A549 (cell line): ENCODE data around the gene MND1. TPM values are rescaled to one million over a fixed set of nuclear protein-coding genes. Genes with fewer than 3 reads are reported as not detected.

Experiments used
- ATAC-seq, 2 experiments: fragments of 200-7000 bp in 1 of 2; fragments of >200 bp in 1 of 2; cut with Nextera tagmentation in 1 of 2; cut with Tn5 transposase in 1 of 2; 3 replicates each; pipeline versions ENCODE4 v1.8.0 to v1.9.1; 2018 to 2020; ENCODE audit warnings: mild to moderate bottlenecking in 1 of 2, moderate library complexity in 1 of 2
- CTCF ChIA-PET: fragments of 300-600 bp; sonication (Branson Sonifier 250); formaldehyde crosslinking; extraction: SDS; loops from one replicate; lab custom pipeline; 2021; ENCODE audit warnings: antibody characterized with exemption, inconsistent platforms; lab: Yijun Ruan, JAX
- POLR2A ChIA-PET: fragments of 350-600 bp; formaldehyde crosslinking; extraction: SDS; loops from one replicate; lab custom pipeline; 2021; ENCODE audit warnings: antibody characterized with exemption, inconsistent platforms; lab: Yijun Ruan, JAX
- DNase-seq, 2 experiments: peaks; one replicate each; pipeline versions ENCODE4 v3.0.0 to v3.0.0-alpha.2; 2011 to 2016; ENCODE audit warnings: low read depth in 1 of 2, low spot score in 1 of 2
- FAIRE-seq: peaks from 2 replicates; lab custom pipeline; 2011; peaks lifted over from hg19 to GRCh38; lab: Jason Lieb, UNC
- H3K27ac ChIP-seq, 2 experiments: fragments of >200 bp; sonication (Bioruptor Twin); formaldehyde crosslinking; 3 replicates each; pipeline ENCODE4 v1.5.1; 2016 to 2017
- H3K4me1 ChIP-seq: fragments of >200 bp; sonication (Bioruptor Twin); formaldehyde crosslinking; 3 replicates; pipeline ENCODE4 v1.6.1; 2016
- H3K4me2 ChIP-seq: fragments of >200 bp; sonication (Bioruptor Twin); formaldehyde crosslinking; 3 replicates; pipeline ENCODE4 v1.6.1; 2016
- H3K4me3 ChIP-seq: fragments of >200 bp; sonication (Bioruptor Twin); formaldehyde crosslinking; 3 replicates; pipeline ENCODE4 v1.5.1; 2016
- H3K9me3 ChIP-seq: fragments of >200 bp; sonication (Bioruptor Twin); formaldehyde crosslinking; 3 replicates; pipeline ENCODE4 v1.6.1; 2016
- CBX2 ChIP-seq: fragments of 200-600 bp; sonication (generic); IDR thresholded peaks from 2 replicates; pipeline ENCODE4 v1.6.1; 2016; ENCODE audit warnings: low read depth, mild to moderate bottlenecking, borderline replicate concordance
- CBX8 ChIP-seq: fragments of 200-600 bp; sonication (generic); IDR thresholded peaks from 2 replicates; pipeline ENCODE4 v1.6.1; 2016
- CEBPB ChIP-seq, 2 experiments: fragments of >200 bp in 1 of 2; sonication (Bioruptor Twin) in 1 of 2; formaldehyde crosslinking in 1 of 2; IDR thresholded peaks; 2 replicates each; pipeline ENCODE4 v1.6.1; 2012 to 2016
- CHD2 ChIP-seq: fragments of 150-350 bp; IDR thresholded peaks from 2 replicates; pipeline ENCODE4 v1.6.1; 2014; ENCODE audit warnings: low read length; ENCODE audit not compliant: partially characterized antibody
- CHD4 ChIP-seq: fragments of 200-600 bp; sonication (generic); IDR thresholded peaks from 2 replicates; pipeline ENCODE4 v1.6.1; 2016; ENCODE audit warnings: antibody characterized with exemption, mild to moderate bottlenecking, borderline replicate concordance
- EP300 ChIP-seq, 2 experiments: fragments of >200 bp; sonication (Bioruptor Twin); formaldehyde crosslinking; IDR thresholded peaks; 2 replicates in 1 of 2; 3 replicates in 1 of 2; pipeline ENCODE4 v1.6.1; 2016 to 2017
- ESRRA ChIP-seq: fragments of 150-350 bp; IDR thresholded peaks from 2 replicates; pipeline ENCODE4 v1.6.1; 2014; ENCODE audit warnings: mild to moderate bottlenecking, low read length, borderline replicate concordance
- FOSL2 ChIP-seq, 2 experiments: fragments of 450-650 bp in 1 of 2; fragments of >200 bp in 1 of 2; sonication (Bioruptor Twin) in 1 of 2; formaldehyde crosslinking; IDR thresholded peaks; 2 replicates each; pipeline versions ENCODE4 v1.5.0 to v1.6.1; 2016 to 2020; ENCODE audit warnings: mild to moderate bottlenecking in 1 of 2, moderate library complexity in 1 of 2
- FOXS1 ChIP-seq: fragments of 250-450 bp; sonication (Bioruptor Pico); IDR thresholded peaks from 2 replicates; pipeline ENCODE4 v1.5.0; 2020; ENCODE audit warnings: mild to moderate bottlenecking, moderate library complexity
- HOXA7 ChIP-seq: fragments of 250-450 bp; sonication (Bioruptor Pico); IDR thresholded peaks from 2 replicates; pipeline ENCODE4 v1.5.0; 2020; ENCODE audit warnings: mild to moderate bottlenecking, moderate library complexity
- JUN ChIP-seq, 2 experiments: fragments of >200 bp; sonication (Bioruptor Twin); formaldehyde crosslinking; IDR thresholded peaks; 2 replicates in 1 of 2; 3 replicates in 1 of 2; pipeline ENCODE4 v1.6.1; 2016 to 2017
- JUNB ChIP-seq: fragments of >200 bp; sonication (Bioruptor Twin); formaldehyde crosslinking; IDR thresholded peaks from 2 replicates; pipeline ENCODE4 v1.6.1; 2016
- MAZ ChIP-seq: fragments of 150-350 bp; IDR thresholded peaks from 2 replicates; pipeline ENCODE4 v1.6.1; 2014; ENCODE audit warnings: antibody characterized with exemption, low read depth, low read length, borderline replicate concordance
- NPAS2 ChIP-seq: fragments of 250-450 bp; sonication (Bioruptor Pico); IDR thresholded peaks from 2 replicates; pipeline ENCODE4 v1.8.0; 2022; ENCODE audit warnings: mild to moderate bottlenecking, moderate library complexity, borderline replicate concordance
- NR3C1 ChIP-seq: fragments of >200 bp; sonication (Bioruptor Twin); formaldehyde crosslinking; IDR thresholded peaks from 3 replicates; pipeline ENCODE4 v1.6.1; 2017
- POLR2AphosphoS2 ChIP-seq: conservative IDR thresholded peaks from 2 replicates; pipeline ENCODE4 v1.6.1; 2012; ENCODE audit warnings: low read length, improper control_type of control experiment, inconsistent platforms
- RARB ChIP-seq: fragments of 250-450 bp; sonication (Bioruptor Pico); IDR thresholded peaks from 2 replicates; pipeline ENCODE4 v1.8.0; 2021; ENCODE audit warnings: mild to moderate bottlenecking, moderate library complexity
- RNF2 ChIP-seq: fragments of 200-600 bp; sonication (generic); IDR thresholded peaks from 2 replicates; pipeline ENCODE4 v1.6.1; 2016; ENCODE audit warnings: low read depth, mild to moderate bottlenecking, antibody characterized with exemption, moderate library complexity, borderline replicate concordance
- SMC3 ChIP-seq: fragments of >200 bp; sonication (Bioruptor Twin); formaldehyde crosslinking; IDR thresholded peaks from 3 replicates; pipeline ENCODE4 v1.6.1; 2018; ENCODE audit warnings: inconsistent platforms
- SREBF2 ChIP-seq: fragments of 450-650 bp; IDR thresholded peaks from 2 replicates; pipeline ENCODE4 v1.6.1; 2014; ENCODE audit warnings: mild to moderate bottlenecking, moderate library complexity
- TFCP2L1 ChIP-seq: fragments of 250-450 bp; sonication (Bioruptor Pico); IDR thresholded peaks from 2 replicates; pipeline ENCODE4 v1.5.0; 2021; ENCODE audit warnings: mild to moderate bottlenecking
- ZFP36 ChIP-seq: fragments of 450-650 bp; IDR thresholded peaks from 2 replicates; pipeline ENCODE4 v1.6.1; 2014; ENCODE audit warnings: borderline replicate concordance; ENCODE audit not compliant: partially characterized antibody
- ZSCAN20 ChIP-seq: fragments of 250-450 bp; sonication (Bioruptor Pico); IDR thresholded peaks from 2 replicates; pipeline ENCODE4 v1.8.0; 2022; ENCODE audit warnings: mild to moderate bottlenecking, moderate library complexity
- WGBS: methylation state at CpG from one replicate; pipeline ENCODE4 v1.1.6; 2017; ENCODE audit errors: missing lambda C conversion rate; 5-methylcytosine and 5-hydroxymethylcytosine counted together
- polyA plus RNA-seq, 4 experiments: library from polyadenylated mRNA; depleted of rRNA in 3 of 4; stranded (reverse); fragments of >200 nt; fragmentation: RNase III in 1 of 4; extraction: RNeasy Plus Mini Kit Qiagen cat#74134 plus additional on column Dnase treatment in 1 of 4; gene quantifications; 2 replicates in 3 of 4; 3 replicates in 1 of 4; pipeline ENCODE4 v1.2.3, GENCODE V29; 2011 to 2017
- TF ChIP-seq, protein P1 (sequence below): fragments of 200-600 bp; sonication (generic); IDR thresholded peaks from 2 replicates; pipeline ENCODE4 v1.6.1; 2016; ENCODE audit warnings: antibody characterized with exemption, mild to moderate bottlenecking, moderate library complexity
- TF ChIP-seq, protein P2 (sequence below): fragments of 150-350 bp; IDR thresholded peaks from 2 replicates; pipeline ENCODE4 v1.6.1; 2014; ENCODE audit warnings: low read depth, mild to moderate bottlenecking, low read length
- TF ChIP-seq, protein P3 (sequence below): fragments of >200 bp; sonication (Bioruptor Twin); formaldehyde crosslinking; IDR thresholded peaks from 3 replicates; pipeline ENCODE4 v1.6.1; 2016
- TF ChIP-seq, protein P4 (sequence below): fragments of 250-450 bp; sonication (Bioruptor Pico); IDR thresholded peaks from 2 replicates; pipeline ENCODE4 v1.5.0; 2020; ENCODE audit warnings: low read depth, mild to moderate bottlenecking, moderate library complexity

MND1 gene
- polyA plus RNA-seq, 2 of the 4 experiments (the other 2 are of a cell fraction), result 16.3 to 16.6 TPM

DNA sequence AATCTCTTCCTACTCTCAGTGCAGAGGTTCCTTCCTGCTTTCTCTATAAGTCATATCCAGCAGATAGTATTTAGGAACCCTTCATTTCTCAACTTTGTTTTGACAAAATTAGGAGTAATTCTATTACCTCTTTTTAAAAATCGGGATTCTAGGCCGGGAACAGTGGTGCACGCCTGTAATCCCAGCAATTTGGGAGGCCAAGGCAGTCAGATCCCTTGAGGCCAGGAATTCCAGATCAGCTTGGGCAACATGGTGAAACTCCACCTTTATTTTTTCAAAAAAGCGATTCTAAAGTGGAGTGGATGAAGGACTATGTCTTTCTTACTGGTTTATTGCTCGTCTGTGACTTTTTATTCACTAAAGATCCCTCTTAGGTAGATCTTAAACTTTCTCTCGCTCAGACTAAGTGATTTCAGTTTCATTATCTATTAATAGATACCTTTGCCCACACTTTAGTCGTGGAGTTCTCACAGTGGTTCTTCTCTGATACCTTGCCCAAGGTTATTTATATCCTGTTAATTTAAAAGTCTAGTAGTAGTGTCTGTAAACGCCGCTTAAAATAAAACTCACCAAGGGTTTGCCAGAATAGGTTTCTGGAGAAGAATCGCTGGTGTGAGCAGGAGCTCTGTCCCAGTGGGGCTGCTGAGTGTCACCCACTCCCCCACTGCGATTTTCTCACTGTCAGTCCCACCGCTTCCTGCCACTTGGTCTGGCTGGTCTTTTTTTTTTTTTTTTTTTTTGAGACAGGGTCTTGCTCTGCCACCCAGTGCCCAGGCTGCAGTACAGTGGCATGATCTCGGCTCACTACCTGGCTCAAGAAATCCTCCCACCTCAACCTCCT lies 94.6 kb downstream of the MND1 start:
- POLR2A ChIA-PET, result no interaction called here
- DNase-seq, result no peak
- CTCF ChIA-PET, result interaction anchor here (0.6 kb wide), 1 partner anchor 162 kb away, joined by 3 read pairs; no protein-coding TSS in a partner anchor
- Histone ChIP-seq H3K9me3 (no peaks in the 10 kb centered on the region), H3K4me1 (no peaks in the 10 kb centered on the region), H3K4me2 (no peak overlapping the region), H3K4me3 (no peak overlapping the region), H3K27ac (no peak overlapping the region)
- no peak for ATAC-seq
- no peak for TF ChIP-seq CBX2
- TF ChIP-seq, protein P1, sequence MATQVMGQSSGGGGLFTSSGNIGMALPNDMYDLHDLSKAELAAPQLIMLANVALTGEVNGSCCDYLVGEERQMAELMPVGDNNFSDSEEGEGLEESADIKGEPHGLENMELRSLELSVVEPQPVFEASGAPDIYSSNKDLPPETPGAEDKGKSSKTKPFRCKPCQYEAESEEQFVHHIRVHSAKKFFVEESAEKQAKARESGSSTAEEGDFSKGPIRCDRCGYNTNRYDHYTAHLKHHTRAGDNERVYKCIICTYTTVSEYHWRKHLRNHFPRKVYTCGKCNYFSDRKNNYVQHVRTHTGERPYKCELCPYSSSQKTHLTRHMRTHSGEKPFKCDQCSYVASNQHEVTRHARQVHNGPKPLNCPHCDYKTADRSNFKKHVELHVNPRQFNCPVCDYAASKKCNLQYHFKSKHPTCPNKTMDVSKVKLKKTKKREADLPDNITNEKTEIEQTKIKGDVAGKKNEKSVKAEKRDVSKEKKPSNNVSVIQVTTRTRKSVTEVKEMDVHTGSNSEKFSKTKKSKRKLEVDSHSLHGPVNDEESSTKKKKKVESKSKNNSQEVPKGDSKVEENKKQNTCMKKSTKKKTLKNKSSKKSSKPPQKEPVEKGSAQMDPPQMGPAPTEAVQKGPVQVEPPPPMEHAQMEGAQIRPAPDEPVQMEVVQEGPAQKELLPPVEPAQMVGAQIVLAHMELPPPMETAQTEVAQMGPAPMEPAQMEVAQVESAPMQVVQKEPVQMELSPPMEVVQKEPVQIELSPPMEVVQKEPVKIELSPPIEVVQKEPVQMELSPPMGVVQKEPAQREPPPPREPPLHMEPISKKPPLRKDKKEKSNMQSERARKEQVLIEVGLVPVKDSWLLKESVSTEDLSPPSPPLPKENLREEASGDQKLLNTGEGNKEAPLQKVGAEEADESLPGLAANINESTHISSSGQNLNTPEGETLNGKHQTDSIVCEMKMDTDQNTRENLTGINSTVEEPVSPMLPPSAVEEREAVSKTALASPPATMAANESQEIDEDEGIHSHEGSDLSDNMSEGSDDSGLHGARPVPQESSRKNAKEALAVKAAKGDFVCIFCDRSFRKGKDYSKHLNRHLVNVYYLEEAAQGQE, result no peak
- no peak for TF ChIP-seq RARB
- TF ChIP-seq ZSCAN20 (CRISPR knock-in tag), result no peak
- TF ChIP-seq MAZ, result no peak
- TF ChIP-seq, protein P2, sequence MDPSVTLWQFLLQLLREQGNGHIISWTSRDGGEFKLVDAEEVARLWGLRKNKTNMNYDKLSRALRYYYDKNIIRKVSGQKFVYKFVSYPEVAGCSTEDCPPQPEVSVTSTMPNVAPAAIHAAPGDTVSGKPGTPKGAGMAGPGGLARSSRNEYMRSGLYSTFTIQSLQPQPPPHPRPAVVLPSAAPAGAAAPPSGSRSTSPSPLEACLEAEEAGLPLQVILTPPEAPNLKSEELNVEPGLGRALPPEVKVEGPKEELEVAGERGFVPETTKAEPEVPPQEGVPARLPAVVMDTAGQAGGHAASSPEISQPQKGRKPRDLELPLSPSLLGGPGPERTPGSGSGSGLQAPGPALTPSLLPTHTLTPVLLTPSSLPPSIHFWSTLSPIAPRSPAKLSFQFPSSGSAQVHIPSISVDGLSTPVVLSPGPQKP, result no peak
- no peak for TF ChIP-seq CBX8
- no peak for TF ChIP-seq POLR2AphosphoS2
- TF ChIP-seq ESRRA, result no peak
- TF ChIP-seq JUN (IDR thresholded peaks at IDR 0.05), result no peak
- no peak for TF ChIP-seq EP300 (IDR thresholded peaks at IDR 0.05)
- no peak for FAIRE-seq
- 76% methylated on average over 13 of the region's 13 CpGs for WGBS

DNA sequence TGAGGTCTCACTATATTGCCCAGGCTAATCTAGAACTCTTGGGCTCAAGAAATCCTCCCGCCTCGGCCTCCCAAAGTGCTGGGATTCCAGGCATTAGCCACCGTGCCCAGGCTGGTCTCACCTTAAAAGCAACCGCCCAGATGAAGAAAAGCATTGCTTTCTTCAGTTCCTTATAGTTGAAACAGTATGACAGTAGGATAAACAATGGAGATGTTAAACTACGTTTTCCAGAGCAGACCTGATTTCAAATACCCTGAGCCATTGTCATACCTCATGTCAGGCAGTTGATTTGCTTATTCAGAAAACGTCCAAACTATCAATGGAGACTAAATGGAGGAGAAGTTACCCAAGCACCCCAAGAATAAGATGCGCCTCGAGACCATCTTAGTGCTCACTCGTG lies 95.3 kb downstream of the MND1 start:
- no peak for FAIRE-seq
- Histone ChIP-seq H3K4me2 (no peak overlapping the region), H3K9me3 (no peaks in the 10 kb centered on the region), H3K27ac (no peak overlapping the region), H3K4me1 (no peaks in the 10 kb centered on the region), H3K4me3 (no peak overlapping the region)
- DNase-seq, result no peak
- no peak for ATAC-seq
- CTCF ChIA-PET, result no interaction called here
- POLR2A ChIA-PET, result no interaction called here
- WGBS, result 82% methylated on average over 9 of the region's 9 CpGs
- no peak for TF ChIP-seq RNF2
- no peak for TF ChIP-seq ZFP36
- TF ChIP-seq CHD2, result no peak
- TF ChIP-seq, all 56 proteins: peak for 0

DNA sequence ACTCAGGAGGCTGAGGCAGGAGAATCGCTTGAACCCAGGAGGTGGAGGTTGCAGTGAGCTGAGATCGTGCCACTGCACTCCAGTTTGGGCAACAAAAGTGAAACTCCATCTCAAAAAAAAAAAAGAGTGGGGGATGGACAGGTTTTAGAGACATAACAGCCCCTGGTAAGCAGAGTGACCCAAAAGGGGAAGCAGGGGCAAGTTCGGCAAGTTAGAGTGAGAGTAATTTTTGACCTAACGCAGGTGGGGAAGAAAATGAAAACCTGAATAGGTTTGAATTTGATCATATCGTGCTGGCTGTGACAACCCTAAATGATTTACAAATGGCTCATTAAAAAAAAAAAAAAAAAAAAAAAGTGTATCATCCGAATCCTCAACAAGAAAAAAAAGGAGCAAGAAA lies 96.0 kb downstream of the MND1 start:
- Histone ChIP-seq H3K9me3 (no peaks in the 10 kb centered on the region), H3K4me3 (no peak overlapping the region), H3K4me1 (no peaks in the 10 kb centered on the region), H3K27ac (no peak overlapping the region), H3K4me2 (no peak overlapping the region)
- ATAC-seq (no peak), DNase-seq (no peak), FAIRE-seq (no peak)
- 78% methylated on average over 6 of the region's 6 CpGs for WGBS
- POLR2A ChIA-PET, result no interaction called here
- TF ChIP-seq ESRRA (no peak), NR3C1 (no peak), FOSL2 (IDR thresholded peaks at IDR 0.05) (no peak), FOSL2 (CRISPR knock-in tag; IDR thresholded peaks at IDR 0.05) (no peak), CHD4 (no peak), TFCP2L1 (CRISPR knock-in tag) (no peak), HOXA7 (CRISPR knock-in tag) (no peak), CEBPB (IDR thresholded peaks at IDR 0.05) (no peak), CBX8 (no peak), NPAS2 (CRISPR knock-in tag) (no peak), SREBF2 (no peak), FOXS1 (CRISPR knock-in tag) (no peak), JUNB (no peak), SMC3 (no peak)
- TF ChIP-seq, protein P3, sequence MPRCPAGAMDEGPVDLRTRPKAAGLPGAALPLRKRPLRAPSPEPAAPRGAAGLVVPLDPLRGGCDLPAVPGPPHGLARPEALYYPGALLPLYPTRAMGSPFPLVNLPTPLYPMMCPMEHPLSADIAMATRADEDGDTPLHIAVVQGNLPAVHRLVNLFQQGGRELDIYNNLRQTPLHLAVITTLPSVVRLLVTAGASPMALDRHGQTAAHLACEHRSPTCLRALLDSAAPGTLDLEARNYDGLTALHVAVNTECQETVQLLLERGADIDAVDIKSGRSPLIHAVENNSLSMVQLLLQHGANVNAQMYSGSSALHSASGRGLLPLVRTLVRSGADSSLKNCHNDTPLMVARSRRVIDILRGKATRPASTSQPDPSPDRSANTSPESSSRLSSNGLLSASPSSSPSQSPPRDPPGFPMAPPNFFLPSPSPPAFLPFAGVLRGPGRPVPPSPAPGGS, result no peak
- TF ChIP-seq, protein P4, sequence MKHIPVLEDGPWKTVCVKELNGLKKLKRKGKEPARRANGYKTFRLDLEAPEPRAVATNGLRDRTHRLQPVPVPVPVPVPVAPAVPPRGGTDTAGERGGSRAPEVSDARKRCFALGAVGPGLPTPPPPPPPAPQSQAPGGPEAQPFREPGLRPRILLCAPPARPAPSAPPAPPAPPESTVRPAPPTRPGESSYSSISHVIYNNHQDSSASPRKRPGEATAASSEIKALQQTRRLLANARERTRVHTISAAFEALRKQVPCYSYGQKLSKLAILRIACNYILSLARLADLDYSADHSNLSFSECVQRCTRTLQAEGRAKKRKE, result no peak
- CTCF ChIA-PET, result no interaction called here
